Left lung (tissue), 10 donors: ENCODE measurements around the gene FOXL3. TPM values are rescaled to one million over a fixed set of nuclear protein-coding genes. Genes with fewer than 3 reads are reported as not detected.

ENCODE experiments used
- ATAC-seq: fragments of 200-7000 bp; cut with Tn5 transposase; one replicate; pipeline ENCODE4 v1.9.1; 2020; ENCODE audit warnings: moderate library complexity
- DNase-seq, 4 donors: peaks; one replicate each; pipeline ENCODE4 v3.0.0-alpha.2; 2013 to 2020
- H3K27ac ChIP-seq, 2 donors: fragments of 200-600 bp; sonication (generic) in 1 of 2; one replicate each; pipeline versions ENCODE4 v1.5.0 to v1.8.0; 2020 to 2021
- H3K27me3 ChIP-seq, 2 donors: fragments of 200-600 bp; sonication (generic) in 1 of 2; one replicate each; pipeline versions ENCODE4 v1.5.0 to v1.8.0; 2020 to 2021
- H3K36me3 ChIP-seq, 2 donors: fragments of 200-600 bp; sonication (generic) in 1 of 2; one replicate each; pipeline versions ENCODE4 v1.5.0 to v1.8.0; 2020 to 2021
- H3K4me1 ChIP-seq, 2 donors: fragments of 200-600 bp; one replicate each; pipeline ENCODE4 v1.8.0; 2021
- H3K4me3 ChIP-seq, 2 donors: fragments of 200-600 bp; sonication (generic) in 1 of 2; one replicate each; pipeline versions ENCODE4 v1.5.0 to v1.8.0; 2020 to 2021; ENCODE audit warnings: mild to moderate bottlenecking in 1 of 2
- H3K9me3 ChIP-seq, 2 donors: fragments of 200-600 bp; sonication (generic) in 1 of 2; one replicate each; pipeline versions ENCODE4 v1.5.0 to v1.8.0; 2020 to 2021
- intact Hi-C, 2 donors: fragments of 100-400 bp; cut with DNase I; formaldehyde crosslinking; loops; one replicate each; pipeline versions ENCODE4 v1.11.2 to v1.14.2; 2022
- polyA plus RNA-seq, 6 donors: library from polyadenylated mRNA; unstranded; fragments of 120-200 nt; gene quantifications; one replicate each; pipeline ENCODE4 v1.2.1, GENCODE V29; 2013; ENCODE audit not compliant: insufficient read length in 6 of 6
- total RNA-seq, 2 donors: library from RNA; stranded (reverse); fragmentation: NEBNext Ultra II Directional; extraction: Animal tissue kit (Norgen Biotek cat#: 25700); gene quantifications; one replicate each; pipeline ENCODE4 v1.2.1, GENCODE V29; 2021
- TF ChIP-seq, protein P1 (sequence below), 2 donors: fragments of 200-600 bp; sonication (generic) in 1 of 2; IDR thresholded peaks; one replicate each; pipeline versions ENCODE4 v1.5.0 to v1.8.0; 2021; ENCODE audit warnings: antibody characterized with exemption in 2 of 2
- donor health status: DM: no; HTN: yes; CAD: no.
- donor health status: DM: no; HTN: no; CAD: no.

FOXL3 gene
- total and polyA plus RNA-seq, 8 donors = not detected

DNA sequence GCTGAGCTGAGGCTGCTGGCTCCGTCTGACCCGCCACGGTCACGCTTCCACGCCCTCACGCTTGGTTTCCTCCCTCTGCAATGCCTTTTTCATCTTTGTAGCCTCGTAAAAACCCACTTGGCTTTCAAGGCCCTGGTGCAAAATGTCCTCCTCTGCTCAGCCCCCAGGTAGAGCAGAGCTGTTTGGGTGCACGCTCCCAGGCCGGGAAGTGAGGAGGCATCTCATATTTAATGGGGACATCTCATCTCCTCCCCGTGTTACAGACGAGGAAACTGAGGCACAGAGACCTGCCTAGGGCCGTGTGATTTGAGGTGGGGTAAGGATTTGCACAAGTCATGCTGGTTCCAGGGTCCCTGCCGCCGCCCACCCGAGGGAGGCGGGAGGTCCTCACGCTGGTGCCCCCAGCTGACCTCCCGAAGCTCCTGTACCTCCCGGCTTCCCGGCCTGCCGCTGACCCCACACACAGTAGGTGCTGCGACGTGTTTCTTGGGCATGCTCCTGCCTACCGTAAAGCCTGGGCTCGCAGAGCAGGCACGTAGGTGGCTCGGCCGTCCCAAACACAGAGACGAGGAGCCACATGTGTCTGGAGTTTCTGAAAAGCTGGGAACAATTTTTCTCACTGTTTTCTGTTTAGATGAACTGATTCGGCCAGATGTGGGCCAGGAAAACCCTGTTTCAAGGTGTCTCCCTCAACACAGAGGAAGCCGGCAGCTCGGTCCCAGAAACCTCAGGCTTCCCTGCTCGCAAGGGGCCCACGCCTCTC is 11.5 kb downstream of the FOXL3 start:
- TF ChIP-seq, protein P1, sequence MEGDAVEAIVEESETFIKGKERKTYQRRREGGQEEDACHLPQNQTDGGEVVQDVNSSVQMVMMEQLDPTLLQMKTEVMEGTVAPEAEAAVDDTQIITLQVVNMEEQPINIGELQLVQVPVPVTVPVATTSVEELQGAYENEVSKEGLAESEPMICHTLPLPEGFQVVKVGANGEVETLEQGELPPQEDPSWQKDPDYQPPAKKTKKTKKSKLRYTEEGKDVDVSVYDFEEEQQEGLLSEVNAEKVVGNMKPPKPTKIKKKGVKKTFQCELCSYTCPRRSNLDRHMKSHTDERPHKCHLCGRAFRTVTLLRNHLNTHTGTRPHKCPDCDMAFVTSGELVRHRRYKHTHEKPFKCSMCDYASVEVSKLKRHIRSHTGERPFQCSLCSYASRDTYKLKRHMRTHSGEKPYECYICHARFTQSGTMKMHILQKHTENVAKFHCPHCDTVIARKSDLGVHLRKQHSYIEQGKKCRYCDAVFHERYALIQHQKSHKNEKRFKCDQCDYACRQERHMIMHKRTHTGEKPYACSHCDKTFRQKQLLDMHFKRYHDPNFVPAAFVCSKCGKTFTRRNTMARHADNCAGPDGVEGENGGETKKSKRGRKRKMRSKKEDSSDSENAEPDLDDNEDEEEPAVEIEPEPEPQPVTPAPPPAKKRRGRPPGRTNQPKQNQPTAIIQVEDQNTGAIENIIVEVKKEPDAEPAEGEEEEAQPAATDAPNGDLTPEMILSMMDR (IDR thresholded peaks at IDR 0.05) = no peak
- H3K4me3 ChIP-seq = no peak overlapping the region
- intact Hi-C loops = no loop called here
- H3K27me3 ChIP-seq = peaks cover 0 to 22% of the 10 kb centered on the region in 2 donors
- DNase-seq (no peak), ATAC-seq (no peak)
- no peaks in the 10 kb centered on the region for H3K4me1 ChIP-seq
- H3K36me3 ChIP-seq = no peaks in the 10 kb centered on the region
- H3K9me3 ChIP-seq = no peaks in the 10 kb centered on the region
- no peak overlapping the region for H3K27ac ChIP-seq

DNA sequence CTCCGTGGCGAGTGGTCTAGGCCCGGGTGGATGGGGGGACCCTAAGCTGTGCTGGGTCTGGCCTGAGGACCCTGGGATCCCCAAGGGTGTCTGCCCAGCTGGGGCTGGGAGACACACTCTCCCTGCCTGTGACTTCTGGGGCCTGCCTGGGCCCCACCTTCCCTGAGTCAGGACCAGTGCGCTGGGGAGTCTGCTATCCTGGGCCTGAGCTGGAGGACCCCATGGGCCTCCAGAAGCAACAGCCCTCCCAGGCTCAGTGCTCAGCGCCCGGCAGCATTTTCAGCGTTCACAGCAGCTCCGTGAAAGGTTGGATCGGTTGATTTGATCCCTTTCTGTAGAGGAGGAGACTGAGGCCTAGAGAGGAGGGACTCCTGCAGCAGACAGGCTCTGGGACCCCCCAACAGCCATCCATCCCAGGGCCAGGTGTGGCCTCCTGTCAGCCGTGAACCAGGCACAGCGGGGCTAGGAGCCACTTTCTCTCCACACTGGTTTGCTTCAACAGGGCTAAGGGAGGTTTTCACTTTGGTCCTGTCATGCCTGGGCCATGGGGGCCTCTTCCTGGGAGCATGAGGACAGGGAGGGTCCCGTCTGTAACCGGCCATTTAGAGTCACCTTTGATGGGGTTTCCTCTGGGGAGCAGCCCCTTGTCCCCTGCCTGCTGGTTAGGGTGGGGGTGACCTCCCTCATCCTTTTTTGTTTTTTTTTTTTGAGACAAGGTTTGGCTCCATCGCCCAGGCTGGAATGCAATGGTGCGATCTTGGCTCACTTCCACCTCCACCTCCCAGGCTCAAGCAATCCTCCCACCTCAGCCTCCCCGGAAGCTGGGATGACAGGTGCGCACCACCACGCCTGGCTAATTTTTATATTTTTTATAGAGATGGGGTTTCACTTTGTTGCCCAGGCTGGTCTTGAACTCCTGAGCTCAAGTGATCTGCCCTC is 12.4 kb downstream of the FOXL3 start:
- Histone ChIP-seq H3K36me3 (no peaks in the 10 kb centered on the region), H3K4me1 (no peaks in the 10 kb centered on the region), H3K27me3 (peaks cover 0 to 21% of the 10 kb centered on the region in 2 donors), H3K27ac (no peak overlapping the region), H3K9me3 (no peaks in the 10 kb centered on the region), H3K4me3 (no peak overlapping the region)
- TF ChIP-seq, protein P1 (IDR thresholded peaks at IDR 0.05) = no peak
- intact Hi-C loops = no loop called here
- no peak for DNase-seq
- no peak for ATAC-seq

DNA sequence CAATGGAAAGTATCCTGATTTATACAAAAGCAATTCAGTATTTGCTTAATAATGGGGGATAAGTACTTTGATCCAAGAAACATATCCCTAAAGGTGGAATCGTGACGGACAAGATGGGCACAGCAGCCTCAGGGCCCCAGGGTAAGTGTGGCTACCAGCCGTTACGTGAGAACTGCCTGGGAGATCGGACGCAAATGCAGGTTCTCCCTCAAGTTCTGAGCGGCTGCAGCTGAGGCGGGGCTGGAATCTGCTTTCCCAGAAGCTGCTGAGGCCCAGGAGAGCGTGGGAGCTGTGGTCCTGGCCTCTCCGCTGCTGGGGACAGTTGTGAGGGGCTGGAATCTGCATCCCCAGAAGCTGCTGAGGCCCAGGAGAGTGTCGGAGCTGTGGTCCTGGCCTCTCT is 13.5 kb downstream of the FOXL3 start:
- Histone ChIP-seq H3K27me3 (peaks cover 0 to 12% of the 10 kb centered on the region in 2 donors), H3K27ac (no peak overlapping the region), H3K36me3 (no peaks in the 10 kb centered on the region), H3K4me3 (no peak overlapping the region), H3K9me3 (peaks cover 0 to 7% of the 10 kb centered on the region in 2 donors), H3K4me1 (no peaks in the 10 kb centered on the region)
- TF ChIP-seq, protein P1 (IDR thresholded peaks at IDR 0.05) = no peak
- ATAC-seq = no peak
- DNase-seq = no peak
- intact Hi-C loops = no loop called here

DNA sequence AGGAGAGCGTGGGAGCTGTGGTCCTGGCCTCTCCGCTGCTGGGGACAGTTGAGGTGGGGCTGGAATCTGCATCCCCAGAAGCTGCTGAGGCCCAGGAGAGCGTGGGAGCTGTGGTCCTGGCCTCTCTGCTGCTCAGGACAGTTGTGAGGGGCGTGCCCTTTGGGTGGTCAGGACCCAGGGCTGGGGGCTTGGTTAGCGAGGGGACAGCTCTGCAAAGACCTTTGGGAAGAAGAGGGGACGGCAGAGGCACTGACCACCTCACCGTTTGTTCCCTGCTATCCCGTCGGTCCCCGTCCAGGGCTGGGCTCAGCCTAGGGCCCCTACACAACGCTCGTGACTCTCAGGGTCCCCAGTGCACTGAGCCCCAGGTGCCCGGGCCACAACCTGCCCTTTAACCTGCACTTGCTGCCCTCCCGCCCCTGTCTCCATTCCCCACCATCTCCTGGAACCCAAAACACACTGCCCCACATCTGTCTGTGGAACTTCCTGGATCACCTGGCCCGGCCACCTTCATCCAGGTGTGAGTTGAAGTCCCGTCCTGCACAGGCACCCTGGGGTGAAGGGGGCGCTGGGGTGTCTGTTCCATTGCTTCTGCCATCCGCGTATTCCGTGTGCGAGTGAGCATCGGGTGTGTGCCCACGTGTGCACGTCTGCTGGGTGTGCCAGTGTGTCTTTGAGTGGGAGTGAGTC is 14.1 kb downstream of the FOXL3 start:
- TF ChIP-seq, protein P1 (IDR thresholded peaks at IDR 0.05) = no peak
- no peaks in the 10 kb centered on the region for H3K36me3 ChIP-seq
- peak in 1 of 4 donors; percentile 39 for DNase-seq
- ATAC-seq = no peak
- peaks cover 0 to 10% of the 10 kb centered on the region in 2 donors for H3K9me3 ChIP-seq
- H3K27me3 ChIP-seq = peaks cover 0 to 12% of the 10 kb centered on the region in 2 donors
- no peak overlapping the region for H3K27ac ChIP-seq
- no peaks in the 10 kb centered on the region for H3K4me1 ChIP-seq
- intact Hi-C loops = no loop called here
- H3K4me3 ChIP-seq = no peak overlapping the region
